GM12801 (cell line): ENCODE data around the gene UHRF1.

ENCODE experiments used
- TF ChIP-seq, protein P1 (sequence below): IDR thresholded peaks from one replicate; pipeline ENCODE4 v1.5.1; 2011; ENCODE audit warnings: control low read depth; ENCODE audit not compliant: insufficient read length; ENCODE audit errors: extremely low read depth

UHRF1 gene

DNA sequence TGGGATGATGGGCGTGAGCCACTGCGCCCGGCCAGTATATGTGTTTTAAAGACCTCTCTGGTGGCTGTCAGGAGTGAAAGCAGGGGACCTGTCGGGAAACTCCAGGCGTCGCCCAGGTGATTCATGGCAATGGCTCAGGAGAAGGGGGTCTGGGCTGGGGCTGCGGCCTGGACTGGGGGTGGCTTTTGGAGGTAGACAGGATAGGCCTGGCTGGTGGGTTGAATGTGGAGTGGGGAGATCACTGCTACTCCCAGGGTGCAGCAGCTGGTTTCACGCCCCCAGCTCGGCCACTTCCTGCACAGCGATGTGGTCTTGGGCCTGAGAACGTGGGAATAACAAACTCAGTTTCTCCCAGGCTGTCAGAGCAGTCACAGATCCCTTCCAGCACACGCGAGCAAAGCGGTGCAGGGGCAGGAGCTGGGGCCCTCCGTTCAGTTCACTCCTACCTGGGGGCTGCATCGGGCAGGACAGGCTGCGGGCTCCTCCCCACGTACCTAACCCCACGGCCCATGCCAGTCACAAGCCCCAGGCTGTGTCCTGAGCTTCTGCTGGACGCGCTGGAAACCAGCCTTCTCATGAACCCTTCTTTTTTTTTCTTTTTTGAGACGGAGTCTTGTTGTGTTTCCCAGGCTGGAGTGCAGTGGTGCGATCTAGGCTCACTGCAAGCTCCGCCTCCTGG is 78.5 kb downstream of the UHRF1 start:
- TF ChIP-seq, protein P1, sequence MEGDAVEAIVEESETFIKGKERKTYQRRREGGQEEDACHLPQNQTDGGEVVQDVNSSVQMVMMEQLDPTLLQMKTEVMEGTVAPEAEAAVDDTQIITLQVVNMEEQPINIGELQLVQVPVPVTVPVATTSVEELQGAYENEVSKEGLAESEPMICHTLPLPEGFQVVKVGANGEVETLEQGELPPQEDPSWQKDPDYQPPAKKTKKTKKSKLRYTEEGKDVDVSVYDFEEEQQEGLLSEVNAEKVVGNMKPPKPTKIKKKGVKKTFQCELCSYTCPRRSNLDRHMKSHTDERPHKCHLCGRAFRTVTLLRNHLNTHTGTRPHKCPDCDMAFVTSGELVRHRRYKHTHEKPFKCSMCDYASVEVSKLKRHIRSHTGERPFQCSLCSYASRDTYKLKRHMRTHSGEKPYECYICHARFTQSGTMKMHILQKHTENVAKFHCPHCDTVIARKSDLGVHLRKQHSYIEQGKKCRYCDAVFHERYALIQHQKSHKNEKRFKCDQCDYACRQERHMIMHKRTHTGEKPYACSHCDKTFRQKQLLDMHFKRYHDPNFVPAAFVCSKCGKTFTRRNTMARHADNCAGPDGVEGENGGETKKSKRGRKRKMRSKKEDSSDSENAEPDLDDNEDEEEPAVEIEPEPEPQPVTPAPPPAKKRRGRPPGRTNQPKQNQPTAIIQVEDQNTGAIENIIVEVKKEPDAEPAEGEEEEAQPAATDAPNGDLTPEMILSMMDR: no peak

DNA sequence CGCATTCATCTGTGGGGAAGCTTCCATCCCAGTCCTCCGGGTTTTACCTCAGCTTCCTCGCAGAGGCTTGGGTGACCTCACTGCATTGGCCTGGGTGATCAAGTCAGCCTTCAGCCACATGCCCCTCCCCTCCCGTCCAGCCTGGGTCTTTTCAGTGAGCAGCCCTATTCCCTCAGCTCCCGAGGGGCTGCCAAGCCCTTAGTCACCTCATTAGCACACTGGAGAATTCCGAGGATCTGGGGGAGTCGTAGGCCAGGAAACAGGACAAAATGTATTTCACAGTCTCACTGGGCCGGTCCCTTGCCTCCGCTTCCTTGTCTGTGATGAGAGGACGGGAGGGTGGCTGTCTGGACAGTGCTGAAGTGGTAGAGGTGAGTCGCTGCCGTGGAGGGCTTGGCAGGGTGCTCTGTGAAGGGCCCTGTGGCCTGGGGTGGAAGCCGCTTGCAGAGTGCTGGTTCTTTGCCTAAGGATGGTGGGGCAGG is 79.5 kb downstream of the UHRF1 start:
- TF ChIP-seq, protein P1: no peak

DNA sequence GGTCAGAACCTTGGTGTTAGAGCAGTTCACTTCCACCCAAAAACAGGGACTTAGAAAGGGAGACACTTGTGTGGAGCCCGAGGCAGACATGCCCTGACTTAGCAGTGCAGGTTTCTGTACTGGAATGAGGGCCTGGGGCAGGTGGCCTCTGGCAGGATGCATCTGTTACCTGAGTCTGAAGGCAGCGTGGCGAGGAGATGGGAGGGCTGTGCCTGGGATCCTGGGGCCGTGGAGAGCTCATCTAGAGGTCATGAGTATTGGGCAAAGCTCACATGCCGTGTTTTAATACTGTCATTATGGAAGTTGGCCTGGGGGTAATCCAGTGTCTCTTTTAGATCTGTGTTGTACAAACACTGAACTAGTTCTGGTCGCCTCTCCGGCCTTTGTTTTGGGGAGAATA is 81.0 kb downstream of the UHRF1 start:
- TF ChIP-seq, protein P1: no peak

DNA sequence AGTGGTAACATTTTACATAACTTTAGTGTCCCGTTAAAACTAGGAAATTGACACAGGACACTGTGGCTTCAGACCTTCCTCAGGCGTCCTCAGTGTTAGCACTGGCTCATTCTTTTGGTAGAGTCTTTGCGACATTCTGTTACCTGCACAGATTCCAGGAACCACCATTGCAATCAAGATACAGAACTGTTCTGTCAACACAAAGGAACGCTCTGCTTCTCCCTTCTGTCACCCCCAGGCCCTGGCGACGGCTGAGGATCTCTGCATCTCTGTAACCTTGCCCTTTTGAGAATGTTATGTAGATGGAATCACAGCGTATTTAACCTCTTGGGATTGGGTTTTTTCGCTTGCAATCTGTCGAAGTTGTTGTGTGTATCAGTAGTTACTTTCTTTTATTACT is 82.2 kb downstream of the UHRF1 start:
- TF ChIP-seq, protein P1: no peak

DNA sequence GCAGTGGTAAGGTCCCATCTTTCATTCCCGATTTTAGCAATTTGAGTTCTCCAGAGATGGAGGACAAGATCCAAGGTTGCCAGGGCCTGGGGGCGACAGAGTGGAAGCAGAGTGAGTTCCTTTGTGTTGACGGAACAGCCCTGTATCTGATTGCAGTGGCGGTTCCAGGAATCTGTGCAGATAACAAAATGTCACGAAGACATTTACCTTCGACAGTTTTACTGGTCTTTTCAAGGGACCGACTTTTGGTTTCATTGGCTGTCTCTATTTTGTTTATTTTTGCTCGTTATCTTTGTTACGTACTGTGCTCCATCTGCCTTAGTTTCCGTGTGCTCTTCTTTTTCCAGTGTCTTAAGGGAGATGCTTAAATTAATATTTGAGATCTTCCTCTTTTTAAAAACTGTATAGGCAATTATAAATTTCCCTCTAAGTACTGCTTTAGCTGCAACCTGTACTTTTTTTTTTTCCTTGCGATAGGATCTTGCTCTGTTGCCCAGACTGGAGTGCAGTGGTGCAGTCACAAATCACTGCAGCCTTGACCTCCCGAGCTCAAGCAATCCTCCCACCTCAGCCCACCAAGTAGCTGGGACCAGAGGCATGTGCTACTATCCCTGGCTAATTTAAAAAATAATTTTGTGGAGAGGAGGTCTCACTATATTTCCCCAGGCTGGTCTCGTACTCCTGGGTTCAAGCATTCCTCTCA is 82.8 kb downstream of the UHRF1 start:
- TF ChIP-seq, protein P1: no peak

DNA sequence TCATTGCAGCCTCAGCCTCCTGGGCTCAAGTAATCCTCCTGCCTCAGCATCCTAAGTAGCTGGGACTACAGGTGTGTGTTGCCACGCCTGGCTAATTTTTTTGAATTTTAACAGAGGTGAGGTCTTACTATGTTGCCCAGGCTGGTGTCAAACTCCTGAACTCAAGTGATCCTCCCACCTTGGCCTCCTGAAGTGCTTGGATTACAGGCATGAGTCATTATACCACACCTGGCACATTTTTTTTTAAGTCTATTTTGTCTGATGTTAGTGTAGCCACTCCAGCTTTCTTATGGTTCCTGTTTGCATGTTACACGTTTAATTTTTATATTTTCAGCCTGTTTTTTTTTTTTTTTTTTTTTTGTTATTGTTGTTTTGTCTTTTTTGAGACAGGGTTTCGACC is 84.4 kb downstream of the UHRF1 start:
- TF ChIP-seq, protein P1: no peak

DNA sequence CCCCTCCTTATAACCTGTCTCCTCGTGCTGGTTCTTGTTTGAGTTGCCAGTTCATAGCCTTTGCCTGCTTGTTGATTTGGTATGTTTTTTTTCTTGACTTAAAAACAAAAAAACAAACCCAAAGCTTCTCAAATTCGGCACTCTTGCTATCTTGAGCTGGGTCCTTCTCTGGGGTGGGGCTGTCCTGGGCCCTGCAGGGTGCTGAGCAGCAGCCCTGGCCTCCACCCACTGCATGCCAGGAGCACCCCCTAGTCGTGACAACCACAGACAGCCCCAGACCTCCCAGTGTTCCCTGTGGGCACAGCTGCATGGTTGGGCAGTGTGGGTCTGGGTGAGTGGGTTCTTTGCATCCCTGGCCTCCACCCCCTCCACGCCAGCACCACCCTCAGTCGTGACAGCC is 87.4 kb downstream of the UHRF1 start:
- TF ChIP-seq, protein P1: no peak
